SU-DHL-6 (cell line): ENCODE measurements around the gene PLXNC1.

Source experiments
- H2AFZ ChIP-seq: fragments of 200-600 bp; sonication (generic); 2 replicates; pipeline ENCODE4 v1.6.1; 2014; ENCODE audit warnings: low read depth, mild to moderate bottlenecking, moderate library complexity, mixed read lengths, antibody characterized with exemption, low read length; ENCODE audit not compliant: severe bottlenecking
- H3F3A ChIP-seq: fragments of 200-600 bp; shearing (Covaris generic); 2 replicates; pipeline ENCODE4 v1.6.0; 2016; ENCODE audit warnings: antibody characterized with exemption, mild to moderate bottlenecking; ENCODE audit not compliant: insufficient read depth
- H3K27ac ChIP-seq: fragments of 200-600 bp; sonication (generic); 2 replicates; pipeline ENCODE4 v1.5.1; 2016; ENCODE audit warnings: low read depth, mild to moderate bottlenecking, low read length, moderate library complexity, mixed read lengths
- H3K27me3 ChIP-seq: fragments of 200-600 bp; sonication (generic), shearing (Covaris generic); 2 replicates; pipeline ENCODE4 v1.6.0; 2014; ENCODE audit warnings: mild to moderate bottlenecking, low read length
- H3K36me3 ChIP-seq: fragments of 200-600 bp; sonication (generic); 2 replicates; pipeline ENCODE4 v1.6.1; 2014; ENCODE audit warnings: mild to moderate bottlenecking, low read length, mixed read lengths
- H3K4me2 ChIP-seq: fragments of 300-600, 200-600 bp; shearing (Covaris generic), sonication (generic); 2 replicates; pipeline ENCODE4 v1.6.0; 2014; ENCODE audit warnings: low read length, low read depth, mild to moderate bottlenecking; ENCODE audit not compliant: poor library complexity, severe bottlenecking
- H3K4me3 ChIP-seq: fragments of 200-600 bp; sonication (generic); 2 replicates; pipeline ENCODE4 v1.5.1; 2014; ENCODE audit warnings: antibody characterized with exemption, low read length, mild to moderate bottlenecking, mixed read lengths; ENCODE audit not compliant: insufficient read depth, poor library complexity, severe bottlenecking
- H3K79me2 ChIP-seq: fragments of 200-600 bp; sonication (generic); 2 replicates; pipeline ENCODE4 v1.6.1; 2014; ENCODE audit warnings: mild to moderate bottlenecking, low read length, moderate library complexity; ENCODE audit not compliant: insufficient read depth
- H3K9ac ChIP-seq: fragments of 200-600 bp; sonication (generic); 2 replicates; pipeline ENCODE4 v1.7.0; 2014; ENCODE audit warnings: mild to moderate bottlenecking, low read length
- H3K9me2 ChIP-seq: fragments of 200-600 bp; sonication (generic); replicated peaks from 2 replicates; pipeline ENCODE4 v1.6.1; 2014; ENCODE audit warnings: low read length; ENCODE audit not compliant: insufficient read depth
- H3K9me3 ChIP-seq: fragments of 200-600 bp; sonication (generic); 2 replicates; pipeline ENCODE4 v1.6.1; 2014; ENCODE audit warnings: low read length, mixed read lengths; ENCODE audit not compliant: insufficient read depth
- H4K20me1 ChIP-seq: fragments of 200-600 bp; sonication (generic); 2 replicates; pipeline ENCODE4 v1.6.1; 2014; ENCODE audit warnings: low read depth, mild to moderate bottlenecking, antibody characterized with exemption, low read length, moderate library complexity, mixed read lengths
- CTCF ChIP-seq: fragments of 200-600 bp; sonication (generic); IDR thresholded peaks from one replicate; pipeline ENCODE4 v1.5.1; 2017; ENCODE audit warnings: antibody characterized with exemption, mild to moderate bottlenecking, low read length, moderate library complexity; ENCODE audit not compliant: insufficient read depth, poor library complexity, severe bottlenecking
- EZH2phosphoT487 ChIP-seq: fragments of 200-600 bp; sonication (generic), shearing (Covaris generic); conservative IDR thresholded peaks from 2 replicates; pipeline ENCODE4 v1.6.1; 2018; ENCODE audit warnings: mild to moderate bottlenecking, antibody characterized with exemption, low read length, moderate library complexity, mixed read lengths

PLXNC1 gene

DNA sequence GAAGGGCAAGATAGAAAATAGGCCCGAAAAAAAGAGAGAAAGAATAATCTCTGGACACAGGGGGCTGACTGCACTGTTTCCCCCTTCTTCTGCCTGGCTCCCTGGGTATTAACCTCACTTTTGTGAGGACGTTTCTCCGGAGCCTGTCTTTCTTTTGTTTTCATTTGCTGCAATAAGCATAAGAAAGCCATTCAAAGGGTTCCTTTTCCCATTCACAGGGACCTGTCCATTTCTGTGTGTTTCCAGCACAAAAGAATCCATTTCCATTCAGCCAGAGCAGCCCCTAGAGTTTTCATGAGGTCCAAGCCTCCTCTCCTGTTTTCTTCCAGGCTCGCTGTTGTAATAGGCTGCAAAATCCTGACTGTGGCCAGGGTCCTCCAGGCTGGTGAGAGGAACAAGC, 16.8 kb downstream of the PLXNC1 start:
- H3K9me2 ChIP-seq, result no peaks in the 10 kb centered on the region
- TF ChIP-seq EZH2phosphoT487 (no peak), CTCF (no peak)
- H4K20me1 ChIP-seq, result no peaks in the 10 kb centered on the region
- H3K36me3 ChIP-seq, result no peaks in the 10 kb centered on the region
- no peaks in the 10 kb centered on the region for H3F3A ChIP-seq
- no peak overlapping the region for H3K4me3 ChIP-seq
- H2AFZ ChIP-seq, result no peak overlapping the region
- no peak overlapping the region for H3K4me2 ChIP-seq
- H3K27ac ChIP-seq, result no peak overlapping the region
- no peaks in the 10 kb centered on the region for H3K9me3 ChIP-seq
- H3K27me3 ChIP-seq, result no peaks in the 10 kb centered on the region
- no peak overlapping the region for H3K9ac ChIP-seq
- H3K79me2 ChIP-seq, result no peaks in the 10 kb centered on the region; the same call in 1 of the 2 replicates

- H2AFZ ChIP-seq, result no peak overlapping the region
- no peak overlapping the region for H3K4me2 ChIP-seq
- no peaks in the 10 kb centered on the region for H3K9me3 ChIP-seq
- no peak overlapping the region for H3K4me3 ChIP-seq
- no peaks in the 10 kb centered on the region for H3F3A ChIP-seq
- no peaks in the 10 kb centered on the region for H3K36me3 ChIP-seq
- no peak for TF ChIP-seq CTCF
- TF ChIP-seq EZH2phosphoT487, result no peak
- H3K9me2 ChIP-seq, result no peaks in the 10 kb centered on the region
- H3K27ac ChIP-seq, result no peak overlapping the region
- H4K20me1 ChIP-seq, result no peaks in the 10 kb centered on the region
- no peak overlapping the region for H3K9ac ChIP-seq
- no peaks in the 10 kb centered on the region; the same call in 1 of the 2 replicates for H3K79me2 ChIP-seq
- no peaks in the 10 kb centered on the region for H3K27me3 ChIP-seq
These were observed 17.4 kb downstream of the PLXNC1 start for GRCh38 chr12:94165670-94166364.

- H3K27ac ChIP-seq, result no peak overlapping the region
- TF ChIP-seq EZH2phosphoT487 (no peak), CTCF (no peak)
These were observed 18.8 kb downstream of the PLXNC1 start for GRCh38 chr12:94167071-94167755.

More at GRCh38 chr12:94167071-94167755, 18.8 kb downstream of the PLXNC1 start:
- Histone ChIP-seq H3F3A (no peaks in the 10 kb centered on the region), H3K9me3 (no peaks in the 10 kb centered on the region), H3K36me3 (no peaks in the 10 kb centered on the region), H3K79me2 (no peaks in the 10 kb centered on the region; the same call in 1 of the 2 replicates), H3K27me3 (no peaks in the 10 kb centered on the region), H3K9ac (no peak overlapping the region), H3K4me2 (no peak overlapping the region), H3K4me3 (no peak overlapping the region), H2AFZ (no peak overlapping the region), H4K20me1 (no peaks in the 10 kb centered on the region), H3K9me2 (no peaks in the 10 kb centered on the region)
